ENCODE measurements around the gene HECW1.

The HECW1 gene

GRCh38 chr7:43511769-43512515 lies 399.5 kb downstream of the HECW1 start:
- ChIA-PET POLR2A (no interaction called here), CTCF (interaction anchor here (1.4 to 1.8 kb wide), 2 partner anchors 10 to 19 kb away, joined by 3 to 5 read pairs; no protein-coding TSS in a partner anchor)
- DNase-seq (ENCODE audit: low read depth, low spot score): no peak
- no peak for TF ChIP-seq CTCF (IDR thresholded peaks at IDR 0.05; ENCODE audit: insufficient read depth, low read length, missing control alignments)
- no peak overlapping the region for H3K4me3 ChIP-seq (ENCODE audit: low read depth, low read length)

GRCh38 chr7:43513251-43513650 lies 400.8 kb downstream of the HECW1 start:
- CTCF ChIA-PET: no interaction called here
- DNase-seq (ENCODE audit: low read depth, low spot score): no peak
- no peak overlapping the region for H3K4me3 ChIP-seq (ENCODE audit: low read depth, low read length)
- POLR2A ChIA-PET: no interaction called here
- TF ChIP-seq CTCF (IDR thresholded peaks at IDR 0.05; ENCODE audit: insufficient read depth, low read length, missing control alignments): no peak

- no peak for DNase-seq (ENCODE audit: low read depth, low spot score)
- ChIA-PET CTCF (interaction anchor here (1.4 kb wide), 1 partner anchor 183 kb away, joined by 4 read pairs; no protein-coding TSS in a partner anchor), POLR2A (no interaction called here)
- no peak overlapping the region for H3K4me3 ChIP-seq (ENCODE audit: low read depth, low read length)
- TF ChIP-seq CTCF (IDR thresholded peaks at IDR 0.05; ENCODE audit: insufficient read depth, low read length, missing control alignments): no peak
Measured at GRCh38 chr7:43516581-43517342, 404.3 kb downstream of the HECW1 start.

GRCh38 chr7:43517464-43517863 lies 405.0 kb downstream of the HECW1 start:
- TF ChIP-seq CTCF (IDR thresholded peaks at IDR 0.05; ENCODE audit: insufficient read depth, low read length, missing control alignments): no peak
- CTCF ChIA-PET: interaction anchor here (1.4 kb wide), 1 partner anchor 183 kb away, joined by 4 read pairs; no protein-coding TSS in a partner anchor
- H3K4me3 ChIP-seq (ENCODE audit: low read depth, low read length): no peak overlapping the region
- POLR2A ChIA-PET: no interaction called here
- no peak for DNase-seq (ENCODE audit: low read depth, low spot score)

GRCh38 chr7:43520201-43520600 lies 407.8 kb downstream of the HECW1 start:
- CTCF ChIA-PET: interaction anchor here (1.5 kb wide), 1 partner anchor 62 kb away, joined by 3 read pairs; the partner anchor contains the start of gene STK17A
- no peak for DNase-seq (ENCODE audit: low read depth, low spot score)

More at GRCh38 chr7:43520201-43520600, 407.8 kb downstream of the HECW1 start:
- no peak for TF ChIP-seq CTCF (IDR thresholded peaks at IDR 0.05; ENCODE audit: insufficient read depth, low read length, missing control alignments)
- no peak overlapping the region for H3K4me3 ChIP-seq (ENCODE audit: low read depth, low read length)
- POLR2A ChIA-PET: no interaction called here
